Measurements from ENCODE around the gene ZNF555.

The ZNF555 gene

GRCh38 chr19:2846180-2846894 lies 5.1 kb downstream of the ZNF555 start:
- H3K4me3 ChIP-seq (ENCODE audit: low read depth, low read length) = no peak overlapping the region
- TF ChIP-seq, protein P1, sequence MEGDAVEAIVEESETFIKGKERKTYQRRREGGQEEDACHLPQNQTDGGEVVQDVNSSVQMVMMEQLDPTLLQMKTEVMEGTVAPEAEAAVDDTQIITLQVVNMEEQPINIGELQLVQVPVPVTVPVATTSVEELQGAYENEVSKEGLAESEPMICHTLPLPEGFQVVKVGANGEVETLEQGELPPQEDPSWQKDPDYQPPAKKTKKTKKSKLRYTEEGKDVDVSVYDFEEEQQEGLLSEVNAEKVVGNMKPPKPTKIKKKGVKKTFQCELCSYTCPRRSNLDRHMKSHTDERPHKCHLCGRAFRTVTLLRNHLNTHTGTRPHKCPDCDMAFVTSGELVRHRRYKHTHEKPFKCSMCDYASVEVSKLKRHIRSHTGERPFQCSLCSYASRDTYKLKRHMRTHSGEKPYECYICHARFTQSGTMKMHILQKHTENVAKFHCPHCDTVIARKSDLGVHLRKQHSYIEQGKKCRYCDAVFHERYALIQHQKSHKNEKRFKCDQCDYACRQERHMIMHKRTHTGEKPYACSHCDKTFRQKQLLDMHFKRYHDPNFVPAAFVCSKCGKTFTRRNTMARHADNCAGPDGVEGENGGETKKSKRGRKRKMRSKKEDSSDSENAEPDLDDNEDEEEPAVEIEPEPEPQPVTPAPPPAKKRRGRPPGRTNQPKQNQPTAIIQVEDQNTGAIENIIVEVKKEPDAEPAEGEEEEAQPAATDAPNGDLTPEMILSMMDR (IDR thresholded peaks at IDR 0.05; ENCODE audit: low read depth, low read length, missing control alignments) = no peak
- DNase-seq (ENCODE audit: low read depth) = no peak
- in situ Hi-C loops (cut with HindIII; ENCODE audit: low sequenced_read_pairs) = no loop called here

- TF ChIP-seq, protein P1 (IDR thresholded peaks at IDR 0.05; ENCODE audit: low read depth, low read length, missing control alignments) = no peak
- no peak overlapping the region for H3K4me3 ChIP-seq (ENCODE audit: low read depth, low read length)
- in situ Hi-C loops (cut with HindIII; ENCODE audit: low sequenced_read_pairs) = no loop called here
- DNase-seq (ENCODE audit: low read depth) = no peak
Observed at GRCh38 chr19:2847507-2847906, 6.2 kb downstream of the ZNF555 start.

DNA sequence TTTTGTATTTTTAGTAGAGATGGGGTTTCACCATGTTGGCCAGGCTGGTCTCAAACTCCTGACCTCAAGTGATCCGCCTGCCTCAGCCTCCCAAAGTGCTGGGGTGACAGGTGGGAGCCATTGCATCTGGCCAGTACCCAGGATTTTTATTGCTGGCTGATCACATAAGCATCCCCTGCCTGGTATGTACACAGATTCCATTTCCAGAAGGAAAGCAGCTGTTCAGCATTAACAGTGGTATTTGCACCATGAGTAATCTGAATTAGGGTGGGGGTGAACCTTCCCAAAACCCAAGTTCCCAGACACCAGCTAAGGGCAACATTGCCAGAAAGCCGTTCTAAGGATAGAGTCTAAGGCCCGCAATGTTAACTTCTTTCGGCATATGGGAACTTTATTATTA lies 7.3 kb downstream of the ZNF555 start:
- H3K4me3 ChIP-seq (ENCODE audit: low read depth, low read length) = no peak overlapping the region
- TF ChIP-seq, protein P1 (IDR thresholded peaks at IDR 0.05; ENCODE audit: low read depth, low read length, missing control alignments) = no peak
- in situ Hi-C loops (cut with HindIII; ENCODE audit: low sequenced_read_pairs) = no loop called here
- no peak for DNase-seq (ENCODE audit: low read depth)

DNA sequence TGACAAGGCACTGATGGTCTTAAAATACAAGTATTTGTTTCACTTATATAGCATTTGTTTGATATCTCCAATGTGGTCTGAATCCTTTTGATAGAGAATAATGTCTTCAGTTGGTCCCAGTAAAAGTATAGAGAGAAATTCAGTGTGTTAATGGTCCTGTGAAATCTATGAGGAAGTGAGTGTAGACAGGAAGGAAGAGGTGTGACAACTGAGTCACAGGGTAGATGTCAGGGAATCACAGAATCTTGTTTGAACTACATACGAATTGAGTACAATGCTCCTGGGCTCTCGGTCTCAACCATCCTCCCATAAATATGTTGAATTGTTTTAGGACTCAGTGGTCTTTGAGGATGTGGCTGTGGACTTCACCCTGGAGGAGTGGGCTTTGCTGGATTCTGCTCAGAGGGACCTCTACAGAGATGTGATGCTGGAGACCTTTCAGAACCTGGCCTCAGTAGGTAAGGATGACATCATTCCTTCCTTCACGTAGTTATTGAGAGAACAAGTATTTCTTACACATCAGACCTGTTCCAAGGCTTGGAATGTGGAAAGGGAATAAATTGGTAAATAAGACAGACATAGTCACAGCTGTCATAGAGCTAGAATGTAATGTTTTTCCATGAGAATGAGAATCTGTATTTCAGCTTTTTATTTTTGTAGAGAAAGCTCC lies 9.1 kb downstream of the ZNF555 start:
- in situ Hi-C loops (cut with HindIII; ENCODE audit: low sequenced_read_pairs) = no loop called here
- DNase-seq (ENCODE audit: low read depth) = no peak
- H3K4me3 ChIP-seq (ENCODE audit: low read depth, low read length) = no peak overlapping the region
- TF ChIP-seq, protein P1 (IDR thresholded peaks at IDR 0.05; ENCODE audit: low read depth, low read length, missing control alignments) = no peak

- no peak overlapping the region for H3K4me3 ChIP-seq (ENCODE audit: low read depth, low read length)
- no peak for DNase-seq (ENCODE audit: low read depth)
- in situ Hi-C loops (cut with HindIII; ENCODE audit: low sequenced_read_pairs) = no loop called here
- TF ChIP-seq, protein P1 (IDR thresholded peaks at IDR 0.05; ENCODE audit: low read depth, low read length, missing control alignments) = no peak
Observed at GRCh38 chr19:2852598-2852997, 11.3 kb downstream of the ZNF555 start.

- DNase-seq (ENCODE audit: low read depth) = no peak
- no peak overlapping the region for H3K4me3 ChIP-seq (ENCODE audit: low read depth, low read length)
- in situ Hi-C loops (cut with HindIII; ENCODE audit: low sequenced_read_pairs) = no loop called here
- TF ChIP-seq, protein P1 (IDR thresholded peaks at IDR 0.05; ENCODE audit: low read depth, low read length, missing control alignments) = no peak
Observed at GRCh38 chr19:2853015-2853606, 11.8 kb downstream of the ZNF555 start.

All from astrocyte of the cerebellum (primary cell).